ENCODE results near the gene PRPH. TPM values are rescaled to one million over a fixed set of nuclear protein-coding genes. Genes with fewer than 3 reads are reported as not detected.
"Not testable (repeated sequence)": the region's sequence is repeated elsewhere in the genome, so short reads cannot be mapped to it uniquely, and the experiment has no call there.

PRPH gene
- total and polyA plus RNA-seq, 2 of the 4 experiments (the other 2 are of a cell fraction) = not detected

DNA sequence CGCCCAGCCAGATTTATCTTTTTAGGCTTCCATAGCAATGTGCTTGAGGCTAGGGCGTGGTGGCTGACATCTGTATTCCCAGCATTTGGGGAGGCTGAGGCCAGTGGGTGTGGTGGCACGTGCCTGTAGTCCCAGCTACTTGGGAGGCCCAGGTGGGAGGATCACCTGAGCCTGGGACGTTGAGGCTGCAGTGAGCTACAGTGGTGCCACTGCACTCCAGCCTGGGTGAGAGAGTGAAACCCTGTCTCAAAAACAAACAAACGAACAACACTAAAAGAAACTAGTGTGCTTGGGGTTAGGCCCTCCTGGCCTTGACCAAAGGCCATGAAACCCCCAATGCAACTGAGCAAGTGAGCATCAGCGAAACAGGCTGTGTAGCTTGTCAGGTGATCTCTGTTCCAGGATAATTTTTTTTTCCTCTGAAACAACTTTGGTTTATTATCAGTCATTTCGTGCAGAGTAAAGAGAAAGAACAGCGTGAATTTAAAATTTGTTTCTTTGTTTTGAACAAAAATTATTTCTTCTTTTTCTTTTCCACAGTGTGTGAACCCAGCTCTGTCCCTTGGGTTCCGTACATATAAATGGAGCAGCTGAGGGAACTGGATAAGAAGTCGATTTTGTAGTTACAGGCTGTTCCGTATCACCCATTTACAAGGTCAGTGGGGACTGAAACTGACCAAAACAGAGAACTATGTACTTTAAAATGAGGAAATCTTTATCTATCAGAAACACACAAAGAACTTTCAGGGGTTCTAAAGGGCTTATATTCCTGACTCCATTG, 38.9 kb upstream of the PRPH start (continued):
- no peak for TF ChIP-seq POLR2A (IDR thresholded peaks at IDR 0.05; ENCODE audit: low read depth, low read length)

DNA sequence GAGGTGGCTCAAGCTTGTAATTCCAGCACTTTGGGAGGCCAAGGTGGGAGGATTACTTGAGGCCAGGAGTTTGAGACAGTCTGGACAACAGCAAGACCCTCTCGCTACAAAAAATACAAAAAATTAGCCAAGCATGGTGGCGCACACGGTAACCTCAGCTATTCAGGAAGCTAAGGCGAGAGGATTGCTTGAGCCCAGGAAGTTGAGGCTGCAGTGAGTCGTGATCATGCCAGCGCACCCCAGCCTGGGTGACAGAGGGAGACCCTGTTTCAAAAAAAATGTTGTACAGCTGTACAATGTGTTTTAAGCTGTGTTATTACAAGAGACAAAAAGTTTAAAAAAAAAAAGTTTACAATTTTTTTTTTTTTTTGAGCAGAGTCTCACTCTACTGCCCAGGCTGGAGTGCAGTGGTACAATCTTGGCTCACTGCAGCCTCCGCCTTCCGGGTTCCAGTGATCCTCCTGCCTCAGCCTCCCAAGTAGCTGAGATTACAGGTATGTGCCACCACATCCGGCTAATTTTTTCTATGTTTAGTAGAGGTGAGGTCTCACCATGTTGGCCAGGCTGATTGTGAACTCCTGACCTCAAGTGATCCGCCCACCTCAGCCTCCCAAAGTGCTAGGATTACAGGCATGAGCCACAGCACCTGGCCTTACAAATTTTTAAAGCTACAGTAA, 37.3 kb upstream of the PRPH start:
- in situ Hi-C loops (cut with MboI; ENCODE audit: low sequenced_read_pairs); H2BK15ac ChIP-seq (ENCODE audit: low read depth, low read length); H3K4me3 ChIP-seq (ENCODE audit: insufficient read depth, low read depth, low read length); H3K27ac ChIP-seq (ENCODE audit: insufficient read depth, low read length); H3K18ac ChIP-seq (ENCODE audit: low read depth, low read length); H2AK5ac ChIP-seq (ENCODE audit: low read depth, low read length); H4K8ac ChIP-seq (ENCODE audit: low read depth in 2 of 2, low read length in 2 of 2); ATAC-seq (ENCODE audit: low read depth); H3K4ac ChIP-seq (ENCODE audit: low read depth, low read length); H3K4me2 ChIP-seq (ENCODE audit: low read depth, low read length); dilution Hi-C loops (cut with HindIII; ENCODE audit: low sequenced_read_pairs, unreplicated experiment); H4K20me1 ChIP-seq (ENCODE audit: insufficient read depth, low read length); H2AK9ac ChIP-seq (replicated peaks; ENCODE audit: low read depth, low read length, poor library complexity); H2AFZ ChIP-seq (replicated peaks; ENCODE audit: low read length, poor library complexity); H3K36me3 ChIP-seq (ENCODE audit: control insufficient read depth, insufficient read depth, low read length); H3K27me3 ChIP-seq (ENCODE audit: control insufficient read depth, insufficient read depth, low read length); H2BK20ac ChIP-seq (ENCODE audit: low read depth, low read length); H4K91ac ChIP-seq (ENCODE audit: insufficient read depth, low read depth, low read length); H3K56ac ChIP-seq (ENCODE audit: extremely low read depth, insufficient read depth, low read length); H3K9me3 ChIP-seq (ENCODE audit: control insufficient read depth, insufficient read depth, low read length); H3K14ac ChIP-seq (replicated peaks; ENCODE audit: low read depth, low read length); DNase-seq; H2BK5ac ChIP-seq (ENCODE audit: low read depth, low read length, poor library complexity, severe bottlenecking); BruUV-seq (replicated peaks); intact Hi-C loops (cut with micrococcal nuclease); H3K9ac ChIP-seq (ENCODE audit: low read depth, low read length); H4K5ac ChIP-seq (ENCODE audit: low read depth, low read length); H2BK120ac ChIP-seq (ENCODE audit: low read depth, low read length); H3K23ac ChIP-seq (ENCODE audit: low read depth, low read length): not testable (repeated sequence)
- CTCF ChIA-PET = interaction anchor here (0.7 to 0.8 kb wide), 3 partner anchors 10 to 90 kb away, joined by 3 read pairs; no protein-coding TSS in a partner anchor
- Histone ChIP-seq H3K9me1 (ENCODE audit: insufficient read depth, low read length) (peaks cover 17% of the 10 kb centered on the region), H3K79me1 (ENCODE audit: low read depth in 1 of 2, low read length in 2 of 2) (peaks cover 6 to 46% of the 10 kb centered on the region in 2 experiments; a peak in 3 of 4 replicates), H3K4me1 (ENCODE audit: control insufficient read depth, insufficient read depth, low read length) (peaks cover 18% of the 10 kb centered on the region)
- POLR2A ChIA-PET (ENCODE audit: unreplicated experiment) = interaction anchor here (0.5 to 1.3 kb wide), 3 partner anchors 81 to 571 kb away, joined by 3 to 7 read pairs (median 3); partner anchors contain the start of genes NCKAP5L and TUBA1B
- 96% methylated on average over 3 of the region's 10 CpGs; no CpG with 5 or more reads in 1 of the 2 experiments for WGBS, 2 experiments (ENCODE audit: extremely low coverage in 2 of 2, insufficient read length in 1 of 2)
